Common myeloid progenitor, CD34-positive (primary cell): ENCODE results near the gene DNLZ.

ENCODE experiments used
- CTCF ChIA-PET: fragments of 350-600 bp; sonication (Branson Sonifier 250); formaldehyde crosslinking; loops from one replicate; lab custom pipeline; 2021; ENCODE audit warnings: antibody characterized with exemption; lab: Charles Lee
- POLR2A ChIA-PET: fragments of 350-600 bp; sonication (Branson Sonifier 250); formaldehyde crosslinking; loops from one replicate; lab custom pipeline; 2021; ENCODE audit warnings: antibody characterized with exemption; lab: Charles Lee
- DNase-seq, 3 donors: peaks; one replicate each; pipeline versions ENCODE4 v3.0.0 to v3.0.0-alpha.2; 2013
- H3K27ac ChIP-seq, 2 experiments: 1 replicate in 1 of 2; 2 replicates in 1 of 2; pipeline ENCODE4 v1.7.0; 2013; ENCODE audit warnings: inconsistent platforms in 2 of 2, low read length in 2 of 2, mild to moderate bottlenecking in 2 of 2, low read depth in 1 of 2, moderate library complexity in 1 of 2; ENCODE audit not compliant: severe bottlenecking in 2 of 2, insufficient read depth in 1 of 2, poor library complexity in 1 of 2
- H3K27me3 ChIP-seq, 5 experiments: replicated peaks in 2 of 5; 1 replicate in 3 of 5; 2 replicates in 2 of 5; pipeline versions ENCODE4 v1.6.1 to v1.7.0; 2013; ENCODE audit warnings: low read length in 4 of 5, mild to moderate bottlenecking in 2 of 5, moderate library complexity in 2 of 5, inconsistent platforms in 1 of 5; ENCODE audit not compliant: insufficient read depth in 5 of 5, control insufficient read depth in 4 of 5
- H3K36me3 ChIP-seq, 4 experiments: 1 replicate in 2 of 4; 2 replicates in 2 of 4; pipeline versions ENCODE4 v1.6.1 to v1.7.0; 2013; ENCODE audit warnings: low read length in 3 of 4, control low read depth in 1 of 4, mild to moderate bottlenecking in 1 of 4; ENCODE audit not compliant: control insufficient read depth in 4 of 4, insufficient read depth in 4 of 4
- H3K4me1 ChIP-seq, 4 experiments: 1 replicate in 3 of 4; 2 replicates in 1 of 4; pipeline versions ENCODE4 v1.6.1 to v1.7.1; 2013; ENCODE audit warnings: low read length in 3 of 4, mild to moderate bottlenecking in 3 of 4, control low read depth in 1 of 4, inconsistent platforms in 1 of 4, moderate library complexity in 1 of 4; ENCODE audit not compliant: control insufficient read depth in 4 of 4, insufficient read depth in 4 of 4; ENCODE audit errors: control extremely low read depth in 1 of 4
- H3K4me3 ChIP-seq, 7 experiments: 1 replicate in 4 of 7; 2 replicates in 3 of 7; pipeline versions ENCODE4 v1.5.1 to v1.7.0; 2013; ENCODE audit warnings: mild to moderate bottlenecking in 7 of 7, low read length in 6 of 7, moderate library complexity in 6 of 7, inconsistent platforms in 2 of 7, low read depth in 2 of 7, control low read depth in 1 of 7; ENCODE audit not compliant: insufficient read depth in 4 of 7, control insufficient read depth in 1 of 7; ENCODE audit errors: extremely low read depth in 1 of 7
- H3K9me3 ChIP-seq, 5 experiments: 1 replicate in 4 of 5; 2 replicates in 1 of 5; pipeline versions ENCODE4 v1.6.1 to v1.7.1; 2013; ENCODE audit warnings: low read length in 4 of 5, mild to moderate bottlenecking in 2 of 5, inconsistent platforms in 1 of 5, low read depth in 1 of 5, moderate library complexity in 1 of 5; ENCODE audit not compliant: control insufficient read depth in 4 of 5, insufficient read depth in 2 of 5; ENCODE audit errors: control extremely low read depth in 1 of 5
- WGBS: methylation state at CpG from one replicate; pipeline ENCODE4 v1.1.5; 2013; ENCODE audit not compliant: insufficient coverage; 5-methylcytosine and 5-hydroxymethylcytosine counted together

DNLZ gene

DNA sequence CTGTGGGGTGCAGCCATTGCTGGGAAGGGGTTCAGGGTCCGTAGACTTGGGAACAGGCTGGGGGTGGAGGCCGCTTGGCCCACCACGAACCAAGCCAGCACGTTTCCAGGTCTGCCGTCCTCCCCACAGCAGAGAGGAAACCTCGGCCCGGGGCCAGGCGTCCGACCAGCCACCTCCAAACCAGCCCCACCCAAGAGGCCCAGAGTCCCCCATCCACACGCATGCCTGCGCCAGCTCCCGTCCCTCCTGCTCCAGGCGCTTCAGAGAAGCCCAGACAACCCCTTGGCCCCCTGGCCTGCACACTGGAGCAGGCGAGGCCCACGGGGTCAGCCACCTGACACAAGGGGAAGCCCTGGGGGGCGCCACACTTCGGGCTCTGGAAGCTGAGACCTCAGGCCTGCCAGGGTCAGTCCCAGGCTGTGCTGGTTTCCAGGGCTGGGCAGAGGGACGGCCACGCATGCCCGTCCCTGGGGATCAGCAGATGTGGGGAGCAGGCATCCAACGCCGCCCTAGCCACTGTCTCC is 6.3 kb downstream of the DNLZ start:
- WGBS = 85% methylated on average over 11 of the region's 22 CpGs
- Histone ChIP-seq H3K4me1 (no peaks in the 10 kb centered on the region), H3K9me3 (no peaks in the 10 kb centered on the region), H3K4me3 (no peak overlapping the region), H3K27ac (no peak overlapping the region), H3K27me3 (no peaks in the 10 kb centered on the region), H3K36me3 (peaks cover 4 to 38% (median 18%) of the 10 kb centered on the region in 4 experiments)
- ChIA-PET CTCF (no interaction called here), POLR2A (no interaction called here)
- DNase-seq = no peak

DNA sequence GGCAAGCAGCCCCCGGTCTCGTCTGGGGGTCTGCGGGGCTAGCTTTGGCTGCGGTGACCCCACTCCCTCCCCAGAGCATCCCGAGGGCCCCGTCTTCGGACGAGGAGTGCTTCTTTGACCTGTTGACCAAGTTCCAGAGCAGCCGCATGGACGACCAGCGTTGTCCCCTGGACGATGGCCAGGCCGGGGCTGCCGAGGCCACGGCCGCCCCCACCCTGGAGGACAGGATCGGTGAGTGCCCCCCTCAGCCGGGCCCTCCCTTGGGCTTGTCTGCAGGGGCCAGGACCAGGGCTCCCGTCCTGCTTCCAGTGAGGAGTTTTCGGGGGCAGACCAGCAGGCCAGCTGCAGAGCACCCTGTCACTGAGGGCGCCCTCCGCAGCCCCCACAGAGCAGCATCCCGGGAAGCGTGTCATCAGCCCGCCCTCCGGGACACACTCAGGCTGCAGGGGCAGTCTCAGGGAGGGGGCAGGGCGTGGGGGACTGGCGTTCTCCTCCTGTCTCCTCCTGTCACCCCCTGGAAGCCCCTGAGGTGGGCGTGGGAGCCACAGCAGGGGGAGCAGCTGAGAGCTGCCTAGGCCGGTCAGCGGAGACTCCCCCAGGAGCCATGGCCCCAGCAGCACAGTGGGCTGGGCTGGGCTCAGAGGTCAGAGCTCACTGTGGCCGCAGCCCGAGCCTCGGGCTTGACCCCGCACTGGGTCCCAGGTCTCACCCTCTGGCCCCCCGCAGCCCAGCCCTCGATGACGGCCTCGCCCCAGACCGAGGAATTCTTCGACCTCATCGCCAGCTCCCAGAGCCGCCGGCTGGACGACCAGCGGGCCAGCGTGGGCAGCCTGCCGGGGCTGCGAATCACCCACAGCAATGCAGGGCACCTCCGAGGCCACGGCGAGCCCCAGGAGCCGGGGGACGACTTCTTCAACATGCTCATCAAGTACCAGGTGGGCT is 7.7 kb downstream of the DNLZ start:
- ChIA-PET POLR2A (no interaction called here), CTCF (no interaction called here)
- no peak overlapping the region for H3K4me3 ChIP-seq
- WGBS = 96% methylated on average over 38 of the region's 54 CpGs
- no peak overlapping the region for H3K27ac ChIP-seq
- peaks cover 5 to 46% (median 16%) of the 10 kb centered on the region in 4 experiments for H3K36me3 ChIP-seq
- no peaks in the 10 kb centered on the region for H3K9me3 ChIP-seq
- no peak for DNase-seq
- H3K4me1 ChIP-seq = no peaks in the 10 kb centered on the region
- no peaks in the 10 kb centered on the region for H3K27me3 ChIP-seq

DNA sequence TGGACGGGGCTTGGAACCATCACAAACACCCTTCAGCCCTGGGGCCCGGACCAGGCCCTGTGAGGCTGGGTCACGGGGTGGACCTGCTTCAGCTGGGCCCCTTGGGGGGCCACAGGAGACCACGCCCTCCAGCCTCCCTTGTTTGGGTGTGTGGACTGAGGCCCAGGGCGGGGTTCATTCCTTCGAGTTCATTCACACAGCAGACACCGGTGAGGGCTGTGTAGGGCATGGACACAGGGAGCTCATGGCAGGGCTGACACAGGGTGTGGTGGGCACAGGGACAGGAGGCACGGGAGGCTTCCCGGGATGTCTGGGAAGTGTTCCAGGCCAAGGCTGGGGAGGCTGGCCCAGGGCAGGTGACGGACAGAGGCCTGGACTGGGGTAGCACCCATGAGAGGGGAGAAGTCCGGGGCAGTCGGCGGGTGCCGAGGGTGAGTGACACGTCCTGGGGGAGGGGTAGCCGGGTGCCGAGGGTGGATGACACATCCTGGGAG is 8.9 kb downstream of the DNLZ start:
- no peaks in the 10 kb centered on the region for H3K27me3 ChIP-seq
- WGBS = 94% methylated on average over 9 of the region's 17 CpGs
- H3K4me3 ChIP-seq = no peak overlapping the region
- POLR2A ChIA-PET = no interaction called here
- H3K36me3 ChIP-seq = peaks cover 6 to 58% (median 20%) of the 10 kb centered on the region in 4 experiments
- DNase-seq = no peak
- no peaks in the 10 kb centered on the region for H3K9me3 ChIP-seq
- H3K27ac ChIP-seq = no peak overlapping the region
- no peaks in the 10 kb centered on the region for H3K4me1 ChIP-seq
- CTCF ChIA-PET = interaction anchor here (0.9 to 1.2 kb wide), 3 partner anchors 8 to 29 kb away, joined by 3 to 4 read pairs (median 3); no protein-coding TSS in a partner anchor

DNA sequence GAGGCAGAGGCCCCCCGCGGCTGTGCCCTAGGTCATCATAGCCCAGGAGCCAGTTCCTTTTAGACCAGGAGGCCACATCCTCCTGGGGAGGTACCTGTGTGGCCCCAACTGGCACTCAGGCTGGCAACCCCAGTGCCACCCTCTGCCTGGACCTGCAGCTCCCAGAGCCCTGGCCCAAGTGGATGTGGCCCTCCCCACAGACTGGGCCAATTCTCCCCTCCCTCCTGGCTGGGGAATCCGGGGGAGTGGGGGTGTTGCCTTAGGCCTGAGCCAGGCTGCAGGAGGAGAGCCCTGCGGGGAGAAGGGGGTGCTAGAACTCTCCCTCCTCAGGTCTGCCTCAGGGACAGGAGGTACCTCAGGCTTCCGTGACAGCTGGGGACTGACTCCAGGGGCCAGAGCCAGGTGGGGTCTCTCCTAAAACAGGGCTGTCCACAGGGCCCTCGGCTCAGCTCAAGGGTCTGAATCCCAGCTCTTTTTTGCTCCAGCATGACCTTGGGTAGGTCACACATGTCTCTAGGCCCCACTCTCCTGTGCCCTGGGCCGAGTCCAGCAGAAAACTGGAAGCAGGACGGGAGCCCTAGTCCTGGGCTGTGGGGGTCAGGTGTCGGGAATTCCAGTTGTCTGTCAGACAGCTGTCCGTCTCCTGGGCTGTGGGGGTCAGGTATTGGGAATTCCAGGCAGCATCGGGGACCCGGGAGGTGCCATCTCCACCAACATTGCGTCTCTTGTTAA is 9.6 kb downstream of the DNLZ start:
- no peak for DNase-seq
- CTCF ChIA-PET = interaction anchor here (0.9 to 1.2 kb wide), 3 partner anchors 9 to 28 kb away, joined by 3 to 4 read pairs (median 3); no protein-coding TSS in a partner anchor
- WGBS = 97% methylated on average over 13 of the region's 13 CpGs
- no peaks in the 10 kb centered on the region for H3K9me3 ChIP-seq
- POLR2A ChIA-PET = no interaction called here
- H3K36me3 ChIP-seq = peaks cover 10 to 65% (median 22%) of the 10 kb centered on the region in 4 experiments
- H3K4me3 ChIP-seq = no peak overlapping the region
- no peaks in the 10 kb centered on the region for H3K4me1 ChIP-seq
- H3K27ac ChIP-seq = no peak overlapping the region
- H3K27me3 ChIP-seq = no peaks in the 10 kb centered on the region

DNA sequence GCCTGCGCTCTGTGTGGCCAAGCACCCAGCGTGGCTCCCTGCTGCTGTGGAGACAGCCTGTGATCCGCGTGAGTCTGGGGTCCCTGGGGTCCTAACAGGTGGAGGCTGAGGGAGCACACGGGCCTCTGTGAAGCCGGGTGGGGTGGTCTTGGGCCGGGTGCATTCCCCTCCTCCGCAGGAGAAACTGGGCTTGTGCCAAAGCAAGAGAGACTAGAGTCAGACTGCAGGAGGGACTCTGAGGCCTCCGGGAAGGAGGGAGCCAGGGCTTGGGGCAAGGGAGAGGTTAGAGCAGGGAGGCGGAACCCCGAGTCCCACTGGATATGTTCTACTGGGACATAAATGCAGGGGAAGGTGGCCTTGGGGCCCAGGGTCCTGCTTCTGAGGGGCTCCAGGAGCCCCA is 10.5 kb downstream of the DNLZ start:
- no peak overlapping the region for H3K27ac ChIP-seq
- CTCF ChIA-PET = interaction anchor here (1.2 kb wide), 1 partner anchor 13 kb away, joined by 3 read pairs; no protein-coding TSS in a partner anchor
- no peaks in the 10 kb centered on the region for H3K27me3 ChIP-seq
- peaks cover 10 to 69% (median 26%) of the 10 kb centered on the region in 4 experiments for H3K36me3 ChIP-seq
- H3K9me3 ChIP-seq = no peaks in the 10 kb centered on the region
- H3K4me1 ChIP-seq = no peaks in the 10 kb centered on the region
- no peak overlapping the region for H3K4me3 ChIP-seq
- POLR2A ChIA-PET = no interaction called here
- WGBS = 98% methylated on average over 11 of the region's 11 CpGs
- no peak for DNase-seq

DNA sequence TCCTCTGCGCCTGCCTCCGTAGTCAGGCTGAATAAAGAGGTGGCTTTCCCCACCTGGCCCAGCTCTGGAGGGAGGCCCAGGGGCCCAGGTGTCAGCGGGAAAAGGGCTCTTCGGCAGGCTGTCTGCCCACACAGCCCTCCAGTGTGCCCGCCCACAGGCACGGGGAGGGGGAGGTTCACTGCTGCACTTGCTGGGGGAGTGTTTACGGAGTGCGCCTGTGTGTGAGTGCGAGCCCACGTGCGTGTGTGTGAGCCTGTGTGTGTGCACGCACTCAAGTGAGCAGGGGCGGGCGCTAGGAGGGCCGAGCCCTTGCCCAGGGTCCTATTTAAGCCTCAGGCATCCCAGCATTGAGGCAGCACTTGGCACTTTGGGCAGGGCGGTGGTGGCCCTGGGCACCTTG is 10.9 kb downstream of the DNLZ start:
- CTCF ChIA-PET = no interaction called here
- WGBS = 96% methylated on average over 9 of the region's 16 CpGs

More for the DNA sequence above, 10.9 kb downstream of the DNLZ start:
- no peak overlapping the region for H3K4me3 ChIP-seq
- no peak overlapping the region for H3K27ac ChIP-seq
- peaks cover 10 to 65% (median 24%) of the 10 kb centered on the region in 4 experiments for H3K36me3 ChIP-seq
- POLR2A ChIA-PET = no interaction called here
- H3K9me3 ChIP-seq = no peaks in the 10 kb centered on the region
- no peaks in the 10 kb centered on the region for H3K4me1 ChIP-seq
- H3K27me3 ChIP-seq = no peaks in the 10 kb centered on the region
- DNase-seq = no peak
